Gastrocnemius medialis (tissue), 4 donors: ENCODE results near the gene RBPMS2. TPM values are rescaled to one million over a fixed set of nuclear protein-coding genes. Genes with fewer than 3 reads are reported as not detected.

Experiments
- ATAC-seq, 2 donors: fragments of 150-250 bp; one replicate each; pipeline ENCODE4 v1.9.1; 2016
- DNase-seq, 2 donors: peaks; one replicate each; pipeline ENCODE4 v3.0.0-alpha.2; 2019
- H3K27ac ChIP-seq, 4 donors: fragments of 200-600 bp; sonication (generic); 1 replicate in 1 of 4; 2 replicates in 3 of 4; pipeline ENCODE4 v1.5.1; 2016 to 2018; ENCODE audit warnings: mild to moderate bottlenecking in 2 of 4, moderate library complexity in 1 of 4
- H3K27me3 ChIP-seq, 3 donors: fragments of 200-600 bp; sonication (generic) in 2 of 3; 1 replicate in 1 of 3; 2 replicates in 2 of 3; pipeline versions ENCODE4 v1.5.1 to v1.6.0; 2016 to 2019; ENCODE audit warnings: mild to moderate bottlenecking in 1 of 3, moderate library complexity in 1 of 3
- H3K36me3 ChIP-seq, 2 donors: fragments of 200-600 bp; sonication (generic) in 1 of 2; one replicate each; pipeline ENCODE4 v1.5.1; 2017 to 2018
- H3K4me1 ChIP-seq, 2 donors: fragments of 200-600 bp; sonication (generic) in 1 of 2; one replicate each; pipeline ENCODE4 v1.5.1; 2016 to 2017; ENCODE audit warnings: mild to moderate bottlenecking in 2 of 2
- H3K4me3 ChIP-seq, 4 donors: fragments of 200-600 bp; sonication (generic) in 3 of 4; 1 replicate in 1 of 4; 2 replicates in 3 of 4; pipeline ENCODE4 v1.5.1; 2016 to 2019; ENCODE audit warnings: mild to moderate bottlenecking in 2 of 4
- H3K9me3 ChIP-seq, 3 donors: fragments of 200-600 bp; sonication (generic) in 2 of 3; 1 replicate in 1 of 3; 2 replicates in 2 of 3; pipeline ENCODE4 v1.5.1; 2016 to 2019
- POLR2A ChIP-seq, 2 donors: fragments of 450-650 bp; IDR thresholded peaks; one replicate each; pipeline ENCODE4 v1.6.1; 2017; ENCODE audit warnings: antibody characterized with exemption in 2 of 2, mild to moderate bottlenecking in 2 of 2, moderate library complexity in 2 of 2
- in situ Hi-C, 4 donors: fragments of 200-750 bp; cut with MboI; loops; one replicate each; pipeline versions ENCODE4 v1.15.0 to v1.8.0; 2017; ENCODE audit warnings: low sequenced_read_pairs in 4 of 4
- intact Hi-C: fragments of 100-400 bp; cut with DNase I; formaldehyde crosslinking; loops from one replicate; pipeline ENCODE4 v1.15.1; 2023; ENCODE audit warnings: low total_unique reads
- total RNA-seq, 4 donors: library from RNA; depleted of rRNA; stranded (reverse); fragments of >200 nt; gene quantifications; one replicate each; pipeline versions ENCODE4 v1.1.0 to v1.2.3, GENCODE V29; 2016
- TF ChIP-seq, protein P1 (sequence below), 5 experiments: fragments of 450-650 bp in 3 of 5; fragments of 200-600 bp in 2 of 5; sonication (generic) in 2 of 5; IDR thresholded peaks in 4 of 5; conservative IDR thresholded peaks in 1 of 5; 1 replicate in 4 of 5; 2 replicates in 1 of 5; pipeline ENCODE4 v1.5.1; 2016 to 2019; ENCODE audit warnings: antibody characterized with exemption in 5 of 5, mild to moderate bottlenecking in 3 of 5, moderate library complexity in 3 of 5

RBPMS2 gene
- total RNA-seq, 4 donors from 2014 or later: 0.11 to 0.61 (median 0.35) TPM

DNA sequence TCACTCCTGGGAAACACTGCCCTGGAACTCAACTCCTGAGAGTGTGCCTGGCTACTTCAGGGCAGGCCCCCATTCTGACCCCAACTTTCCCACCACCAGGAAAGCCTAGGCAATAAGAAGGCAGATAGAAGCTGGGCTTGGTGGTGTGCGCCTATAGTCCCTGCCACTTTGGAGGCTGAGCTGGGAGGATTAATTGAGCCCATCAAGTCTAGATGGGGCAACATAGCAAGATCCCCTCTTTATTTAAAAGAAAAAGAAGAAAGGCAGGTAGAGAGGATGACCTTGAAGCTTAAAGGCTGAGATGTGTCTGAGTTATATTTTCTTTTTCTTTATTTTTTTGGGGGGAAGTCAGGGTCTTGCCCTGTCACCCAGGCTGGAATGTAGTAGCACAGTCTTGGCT is 4.2 kb upstream of the RBPMS2 start:
- ATAC-seq (no peak), DNase-seq (no peak)
- H3K9me3 ChIP-seq: no peaks in the 10 kb centered on the region
- H3K4me3 ChIP-seq: no peak overlapping the region
- in situ Hi-C loops: no loop called here
- H3K27ac ChIP-seq: no peak overlapping the region
- peaks cover 0 to 3% of the 10 kb centered on the region in 2 donors for H3K4me1 ChIP-seq
- TF ChIP-seq, protein P1, sequence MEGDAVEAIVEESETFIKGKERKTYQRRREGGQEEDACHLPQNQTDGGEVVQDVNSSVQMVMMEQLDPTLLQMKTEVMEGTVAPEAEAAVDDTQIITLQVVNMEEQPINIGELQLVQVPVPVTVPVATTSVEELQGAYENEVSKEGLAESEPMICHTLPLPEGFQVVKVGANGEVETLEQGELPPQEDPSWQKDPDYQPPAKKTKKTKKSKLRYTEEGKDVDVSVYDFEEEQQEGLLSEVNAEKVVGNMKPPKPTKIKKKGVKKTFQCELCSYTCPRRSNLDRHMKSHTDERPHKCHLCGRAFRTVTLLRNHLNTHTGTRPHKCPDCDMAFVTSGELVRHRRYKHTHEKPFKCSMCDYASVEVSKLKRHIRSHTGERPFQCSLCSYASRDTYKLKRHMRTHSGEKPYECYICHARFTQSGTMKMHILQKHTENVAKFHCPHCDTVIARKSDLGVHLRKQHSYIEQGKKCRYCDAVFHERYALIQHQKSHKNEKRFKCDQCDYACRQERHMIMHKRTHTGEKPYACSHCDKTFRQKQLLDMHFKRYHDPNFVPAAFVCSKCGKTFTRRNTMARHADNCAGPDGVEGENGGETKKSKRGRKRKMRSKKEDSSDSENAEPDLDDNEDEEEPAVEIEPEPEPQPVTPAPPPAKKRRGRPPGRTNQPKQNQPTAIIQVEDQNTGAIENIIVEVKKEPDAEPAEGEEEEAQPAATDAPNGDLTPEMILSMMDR (IDR thresholded peaks at IDR 0.05 in 4 of 5, conservative IDR thresholded peaks at IDR 0.05 in 1 of 5): no peak
- TF ChIP-seq POLR2A (IDR thresholded peaks at IDR 0.05): no peak
- H3K27me3 ChIP-seq: peaks cover 8 to 10% (median 9%) of the 10 kb centered on the region in 3 donors
- intact Hi-C loops: no loop called here
- no peaks in the 10 kb centered on the region for H3K36me3 ChIP-seq

DNA sequence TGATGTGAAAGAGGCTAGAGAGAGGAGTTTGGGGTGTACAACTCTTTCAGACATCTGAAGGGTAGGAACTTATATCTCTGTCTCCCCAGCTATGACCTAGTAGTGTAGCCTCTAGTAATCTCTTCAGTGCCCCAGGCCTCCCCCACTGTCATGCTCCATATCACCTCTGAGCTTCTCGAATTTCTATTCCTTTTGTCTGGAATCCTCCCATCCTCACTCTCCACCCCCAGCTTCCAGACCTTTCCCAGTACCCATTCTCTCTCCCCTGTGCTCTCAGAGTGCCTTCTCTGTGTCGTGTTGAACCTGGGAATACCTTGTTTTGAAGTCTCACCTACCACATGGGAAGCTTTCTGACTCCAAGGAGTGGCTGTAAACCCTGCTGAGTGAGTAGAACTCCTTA is 3.6 kb upstream of the RBPMS2 start:
- Histone ChIP-seq H3K4me1 (peaks cover 0 to 3% of the 10 kb centered on the region in 2 donors), H3K4me3 (no peak overlapping the region), H3K9me3 (no peaks in the 10 kb centered on the region), H3K36me3 (no peaks in the 10 kb centered on the region), H3K27me3 (peaks cover 8 to 11% (median 9%) of the 10 kb centered on the region in 3 donors), H3K27ac (no peak overlapping the region)
- no peak for TF ChIP-seq POLR2A (IDR thresholded peaks at IDR 0.05)
- TF ChIP-seq, protein P1 (IDR thresholded peaks at IDR 0.05 in 4 of 5, conservative IDR thresholded peaks at IDR 0.05 in 1 of 5): no peak
- in situ Hi-C loops (no loop called here), intact Hi-C loops (no loop called here)
- DNase-seq: no peak
- ATAC-seq: no peak

DNA sequence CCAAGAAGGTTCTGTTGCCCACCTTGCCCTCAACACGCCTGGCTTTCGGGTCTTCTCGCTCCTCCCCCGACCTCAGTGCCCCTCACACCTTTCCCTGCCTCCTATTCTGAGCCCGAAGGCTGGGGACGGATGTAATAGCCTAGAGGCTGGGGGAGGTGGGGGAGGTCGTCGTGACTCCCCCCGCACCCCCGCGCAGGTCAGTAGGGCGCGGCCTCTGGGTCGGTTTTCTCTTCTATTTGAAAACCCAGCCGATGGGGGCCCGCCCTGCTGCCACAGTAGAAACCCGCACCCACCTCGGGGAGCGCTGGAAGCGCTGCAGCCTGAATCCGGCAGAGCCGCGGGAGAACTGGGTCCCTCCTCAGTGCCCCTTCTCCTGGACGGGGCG is 1.0 kb upstream of the RBPMS2 start:
- intact Hi-C loops: no loop called here
- no peak for DNase-seq

DNA sequence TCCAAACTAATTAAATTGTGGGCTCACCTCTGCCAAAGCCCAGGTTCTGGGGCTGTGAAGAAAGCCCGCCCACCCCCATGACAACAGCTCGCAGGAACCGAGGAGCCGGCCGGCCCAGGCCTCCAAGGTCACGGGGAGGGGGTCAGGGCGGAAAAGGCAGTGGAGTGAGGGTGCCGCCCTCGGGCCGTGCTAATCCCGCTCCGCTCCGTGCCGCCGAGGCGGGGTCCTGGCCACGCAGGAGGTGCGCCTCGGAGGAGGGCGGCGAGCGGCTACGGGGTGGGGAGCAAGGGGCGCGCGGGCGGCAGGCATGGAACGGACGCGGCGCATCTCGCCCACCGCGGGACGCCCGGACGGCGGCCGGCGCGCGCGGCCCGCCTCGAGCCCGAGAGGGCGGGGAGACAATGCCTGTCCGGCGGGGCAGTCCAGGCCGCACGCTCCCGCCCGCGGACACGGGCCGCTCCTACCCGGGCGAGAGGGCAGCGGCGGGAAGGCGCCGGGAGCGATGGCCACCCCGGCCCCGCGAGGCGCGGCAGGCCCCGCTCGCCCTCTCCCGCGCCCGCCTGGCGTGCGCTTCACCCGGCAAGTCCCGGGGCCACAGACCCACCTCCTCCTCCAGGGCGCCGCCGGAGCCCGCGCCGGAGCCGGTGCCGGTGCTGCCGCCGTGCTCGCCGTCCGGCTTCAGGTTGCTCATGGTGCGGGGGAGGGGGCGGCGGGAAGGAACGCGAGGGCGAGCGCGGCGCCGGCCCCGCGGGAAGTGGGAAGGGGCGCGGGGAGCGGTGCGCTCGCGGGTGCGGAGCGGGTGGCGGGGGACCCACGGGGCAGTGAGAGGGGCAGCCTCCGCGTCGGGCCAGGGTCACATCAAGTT is 528 bp downstream of the RBPMS2 start:
- TF ChIP-seq, protein P1 (IDR thresholded peaks at IDR 0.05 in 4 of 5, conservative IDR thresholded peaks at IDR 0.05 in 1 of 5): no peak
- TF ChIP-seq POLR2A (IDR thresholded peaks at IDR 0.05): no peak
- Histone ChIP-seq H3K4me1 (peaks cover 0 to 3% of the 10 kb centered on the region in 2 donors), H3K36me3 (no peaks in the 10 kb centered on the region), H3K27me3 (peaks cover 8 to 13% (median 9%) of the 10 kb centered on the region in 3 donors), H3K27ac (peak overlapping the region; percentile 34 to 64 (median 51)), H3K9me3 (no peaks in the 10 kb centered on the region), H3K4me3 (peak overlapping the region; percentile 47 to 66 (median 60))
- in situ Hi-C loops (no loop called here), intact Hi-C loops (no loop called here)
- no peak for DNase-seq
- peak; percentile 36 to 42 for ATAC-seq

More for the DNA sequence above, 1.0 kb upstream of the RBPMS2 start:
- Histone ChIP-seq H3K27ac (peak overlapping the region in 3 of 4 donors; percentile 56 to 78 (median 70)), H3K4me3 (peak overlapping the region in 3 of 4 donors; percentile 52 to 67 (median 58)), H3K9me3 (no peaks in the 10 kb centered on the region), H3K4me1 (peaks cover 0 to 3% of the 10 kb centered on the region in 2 donors), H3K36me3 (no peaks in the 10 kb centered on the region), H3K27me3 (peaks cover 8 to 13% (median 9%) of the 10 kb centered on the region in 3 donors)
- in situ Hi-C loops: no loop called here
- TF ChIP-seq, protein P1 (IDR thresholded peaks at IDR 0.05 in 4 of 5, conservative IDR thresholded peaks at IDR 0.05 in 1 of 5): no peak
- TF ChIP-seq POLR2A (IDR thresholded peaks at IDR 0.05): no peak
- ATAC-seq: no peak
